OCI-LY1 (cell line): ENCODE data around the gene KLF17.

Experiments
- CTCF ChIP-seq: fragments of 200-600 bp; sonication (generic), shearing (Covaris generic); IDR thresholded peaks from 2 replicates; pipeline ENCODE4 v1.5.1; 2017; ENCODE audit warnings: mild to moderate bottlenecking, antibody characterized with exemption, low read length, moderate library complexity, mixed read lengths
- EZH2 ChIP-seq: fragments of 200-600 bp; sonication (generic), shearing (Covaris generic); IDR thresholded peaks from 2 replicates; pipeline ENCODE4 v1.8.0; 2017; ENCODE audit warnings: borderline replicate concordance, mixed run types, mild to moderate bottlenecking, antibody characterized with exemption, low read length, moderate library complexity, mixed read lengths

GRCh38 chr1:44113095-44113609 lies 5.5 kb upstream of the KLF17 start:
- TF ChIP-seq CTCF, result no peak
- TF ChIP-seq EZH2, result no peak
